Islet precursor cell (in vitro differentiated cells): Measurements from ENCODE around the gene PCDH15.

Source experiments
- DNase-seq: peaks from one replicate; pipeline ENCODE4 v3.0.0-alpha.2; 2018

Gene PCDH15

DNA sequence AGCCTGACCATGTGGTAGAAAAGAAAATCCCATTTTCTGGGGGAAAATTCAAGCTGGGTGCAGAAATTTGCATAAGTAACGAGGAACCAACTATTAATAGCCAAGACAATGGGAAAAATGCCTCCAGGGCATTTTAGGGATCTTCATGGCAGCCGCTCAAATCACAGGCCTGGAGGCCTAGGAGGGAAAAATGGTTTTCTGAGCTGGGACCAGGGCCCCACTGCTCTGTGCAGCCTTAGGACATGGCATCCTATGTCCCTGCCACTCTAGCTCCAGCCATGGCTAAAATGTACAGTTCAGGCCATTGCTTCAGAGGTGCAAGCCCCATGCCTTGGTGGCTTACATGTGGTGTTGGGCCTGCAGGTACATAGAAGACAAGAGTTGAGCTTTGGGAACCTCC is 459.0 kb downstream of the PCDH15 start:
- no peak for DNase-seq

DNA sequence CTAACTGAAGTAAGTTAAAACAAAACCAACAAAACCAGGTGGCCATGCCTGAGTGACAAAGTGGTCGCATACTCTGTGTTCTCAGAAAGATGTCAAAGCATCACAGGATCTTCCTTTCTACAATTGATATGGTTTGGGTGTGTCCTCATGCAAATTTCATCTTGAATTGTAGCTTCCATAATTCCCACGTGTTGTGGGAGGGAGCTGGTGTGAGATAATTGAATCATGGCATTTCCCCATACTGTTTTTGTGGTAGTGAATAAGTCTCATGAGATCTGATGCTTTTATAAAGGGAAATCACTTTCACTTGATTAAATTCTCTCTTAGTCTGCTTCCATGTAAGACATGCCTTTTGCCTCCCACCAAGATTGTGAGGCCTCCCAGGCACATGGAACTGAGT is 465.7 kb downstream of the PCDH15 start:
- no peak for DNase-seq

DNA sequence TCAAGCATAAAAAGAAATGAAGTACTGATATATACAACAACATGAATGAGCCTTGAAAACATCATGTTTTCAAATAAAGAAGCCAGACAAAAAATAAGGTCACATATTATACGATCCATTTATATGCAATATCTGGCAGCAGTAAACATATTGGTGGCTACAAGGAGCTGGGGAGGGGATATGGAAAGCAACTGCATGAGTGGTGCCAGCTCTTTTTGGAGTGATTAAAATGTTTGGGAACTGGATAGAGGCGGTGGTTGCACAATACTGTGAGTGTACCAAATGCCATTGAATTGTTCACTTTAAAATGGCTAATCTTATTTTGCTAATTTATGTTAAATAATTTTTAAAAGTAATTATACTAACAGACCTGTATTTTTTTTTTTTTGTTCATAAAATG is 481.7 kb downstream of the PCDH15 start:
- no peak for DNase-seq

DNA sequence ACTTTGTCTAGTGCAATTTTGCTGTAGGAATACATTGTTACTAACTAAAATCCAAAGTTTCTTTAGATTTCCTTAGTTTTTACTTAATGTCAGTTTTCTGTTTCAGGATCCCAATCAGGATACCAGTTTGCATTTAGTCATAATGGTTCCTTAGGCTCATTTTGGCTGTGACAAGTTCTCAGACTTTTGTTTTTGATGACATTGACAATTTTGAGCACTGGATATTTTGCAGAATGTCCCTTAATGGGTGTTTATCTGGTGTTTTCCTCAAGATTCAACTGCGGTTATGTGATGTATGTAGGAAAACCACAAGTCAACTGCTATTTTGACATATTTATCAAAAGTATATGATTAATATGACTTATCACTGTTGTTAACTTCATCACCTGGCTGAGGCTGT is 482.6 kb downstream of the PCDH15 start:
- DNase-seq, result no peak

DNA sequence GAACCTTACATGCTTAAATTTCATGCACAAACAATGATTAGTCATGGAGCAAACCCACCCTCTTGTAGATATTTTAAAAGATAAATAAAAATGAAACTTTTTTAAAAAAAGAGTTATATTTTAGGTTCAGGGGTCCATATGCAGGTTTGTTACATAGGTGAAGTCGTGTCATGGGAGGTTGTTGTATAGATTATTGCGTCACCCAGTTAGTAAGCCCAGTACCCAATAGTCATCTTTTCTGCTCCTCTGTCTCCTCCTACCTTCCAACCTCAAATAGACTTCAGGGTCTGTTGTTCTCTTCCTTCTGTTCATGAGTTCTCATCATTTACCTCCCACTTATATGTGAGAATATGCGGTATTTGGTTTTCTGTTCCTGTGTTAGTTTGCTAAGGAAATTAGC is 486.6 kb downstream of the PCDH15 start:
- DNase-seq, result no peak

DNA sequence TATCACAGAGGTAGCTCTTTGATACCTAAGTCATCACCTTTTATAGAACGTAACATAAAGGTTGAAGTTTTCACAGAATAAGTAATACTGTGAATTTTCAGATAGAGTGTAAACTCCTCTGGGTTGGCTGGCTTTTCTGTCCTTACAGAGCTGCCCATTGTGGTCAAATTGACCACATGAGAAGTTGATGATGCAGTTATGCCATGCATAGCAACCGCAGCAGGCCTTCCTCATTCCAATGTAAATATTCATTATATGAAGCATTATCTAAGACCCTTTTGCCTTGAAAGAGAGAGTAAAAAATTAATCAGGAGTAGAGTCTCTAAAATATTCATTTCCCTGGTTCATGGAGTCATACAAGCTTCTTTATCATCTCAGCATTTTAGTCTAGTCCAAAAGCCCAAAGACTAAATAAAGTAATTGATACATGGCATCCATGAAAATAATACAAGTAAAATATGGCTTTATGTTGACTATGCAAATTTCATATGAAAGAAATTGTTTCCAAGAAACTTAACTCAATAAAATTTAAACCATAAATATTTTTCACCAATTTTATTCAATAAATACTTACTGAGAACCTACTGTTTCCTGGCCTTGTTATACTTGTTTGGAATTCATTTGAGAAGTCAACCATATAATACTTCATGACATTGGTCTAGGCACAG is 516.4 kb downstream of the PCDH15 start:
- DNase-seq, result no peak

DNA sequence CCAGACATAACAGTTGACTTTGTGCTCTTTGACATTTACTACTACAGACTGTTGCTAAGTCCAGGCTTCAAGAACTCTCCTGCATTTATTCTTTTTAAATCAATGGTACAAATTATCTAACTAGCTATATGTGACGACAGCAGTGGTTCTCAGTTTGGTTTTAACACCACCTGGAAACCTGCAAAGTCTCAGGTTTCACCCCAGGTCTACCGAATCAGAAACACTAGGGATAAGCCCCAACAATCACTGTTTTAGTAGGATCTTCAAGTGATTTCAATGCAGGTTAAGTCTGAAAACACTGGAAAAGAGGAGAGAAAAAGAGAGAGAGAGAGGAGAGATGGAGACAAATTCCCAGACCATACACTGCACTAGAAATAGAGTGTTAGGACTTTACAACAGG is 519.0 kb downstream of the PCDH15 start:
- DNase-seq, result no peak

DNA sequence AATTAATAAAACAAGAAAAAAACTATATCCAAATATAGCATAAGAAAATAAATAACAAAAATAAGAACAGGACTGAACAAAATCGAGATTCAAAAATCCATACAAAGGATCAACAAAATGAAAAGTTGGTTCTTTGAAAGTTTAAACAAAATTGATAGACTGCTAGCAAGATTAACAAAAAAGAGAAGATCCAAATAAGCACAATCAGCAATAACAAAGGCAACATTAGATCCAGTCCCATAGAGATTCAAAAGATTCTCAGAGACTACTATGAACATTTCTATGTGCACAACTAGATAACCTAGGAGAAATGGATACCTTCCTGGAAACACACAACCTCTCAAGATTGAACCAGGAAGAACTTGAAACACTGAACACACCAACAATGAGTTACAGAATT is 534.6 kb downstream of the PCDH15 start:
- DNase-seq, result no peak

DNA sequence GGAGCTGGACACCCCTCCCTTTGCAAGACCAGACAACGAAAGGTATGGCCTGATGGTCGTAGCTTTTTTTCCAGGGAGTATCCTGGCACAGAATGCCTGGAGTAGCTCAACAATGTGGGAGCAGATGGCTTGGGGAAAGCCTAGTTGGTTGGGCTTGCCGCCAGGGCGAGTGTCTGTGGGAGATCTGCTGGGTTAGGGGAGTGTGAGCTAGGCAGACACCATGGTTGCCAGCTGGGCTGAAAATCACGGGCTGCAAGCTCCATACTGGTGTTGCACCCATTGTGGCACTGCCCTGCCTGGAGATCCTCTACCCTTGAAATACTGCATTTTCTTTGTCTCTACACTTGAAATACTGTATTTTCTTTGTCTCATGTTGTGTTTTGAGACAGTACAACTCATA is 538.3 kb downstream of the PCDH15 start:
- no peak for DNase-seq

DNA sequence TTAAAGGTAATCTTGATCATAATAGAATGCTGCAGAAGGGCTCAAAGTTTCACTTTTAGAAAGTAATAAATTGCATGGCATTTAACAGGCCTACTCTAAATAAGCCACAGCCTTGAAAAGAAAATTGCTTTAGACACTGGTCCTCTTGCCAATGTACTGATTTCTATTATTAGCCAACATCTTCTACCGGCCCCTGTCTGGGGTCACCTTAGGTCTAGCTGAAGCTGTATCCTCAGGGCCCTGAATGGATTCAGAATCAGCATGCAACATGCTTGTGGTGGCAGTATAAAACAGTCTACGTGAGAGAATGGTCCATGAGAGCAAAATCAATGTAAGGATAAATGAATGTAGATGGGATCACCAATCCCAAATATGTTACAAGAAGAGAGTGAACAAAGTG is 541.9 kb downstream of the PCDH15 start:
- no peak for DNase-seq

DNA sequence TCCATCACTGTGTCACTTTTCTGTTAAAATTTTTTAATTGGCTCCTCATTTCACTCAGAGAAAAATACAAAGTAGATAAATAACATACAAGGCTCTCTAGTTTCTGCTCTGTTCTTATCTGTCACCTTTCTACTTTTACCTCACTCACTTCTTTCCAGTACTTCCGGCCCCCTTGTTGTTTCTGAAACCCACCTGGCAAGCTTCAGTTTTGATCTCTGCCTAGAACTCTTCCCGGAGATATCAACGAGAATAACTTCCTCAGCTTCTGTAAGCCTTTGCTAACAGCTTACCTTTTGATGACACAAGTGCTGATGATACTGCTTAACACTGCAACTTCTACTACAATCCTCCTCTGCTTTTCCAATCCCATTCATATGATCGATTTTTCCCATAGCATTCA is 566.2 kb downstream of the PCDH15 start:
- DNase-seq, result no peak

DNA sequence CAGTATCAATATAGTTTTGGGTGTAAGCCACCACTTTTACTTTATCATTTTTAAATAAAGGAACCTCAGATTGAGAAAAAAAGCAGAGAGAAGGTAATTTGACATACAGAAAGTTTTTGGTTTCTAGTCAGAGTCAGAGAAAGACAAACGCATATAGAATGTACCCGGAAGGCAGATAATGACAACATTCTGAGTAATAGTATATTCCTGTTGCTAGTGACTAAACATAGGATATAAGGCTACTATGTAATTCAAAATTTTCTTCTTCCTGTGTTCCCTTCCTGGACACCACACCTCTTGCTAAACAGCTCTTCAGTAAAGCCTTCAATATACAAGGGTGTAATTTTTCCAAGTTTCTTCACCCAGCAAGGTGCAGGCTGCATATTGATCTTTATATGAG is 597.6 kb downstream of the PCDH15 start:
- DNase-seq, result no peak

DNA sequence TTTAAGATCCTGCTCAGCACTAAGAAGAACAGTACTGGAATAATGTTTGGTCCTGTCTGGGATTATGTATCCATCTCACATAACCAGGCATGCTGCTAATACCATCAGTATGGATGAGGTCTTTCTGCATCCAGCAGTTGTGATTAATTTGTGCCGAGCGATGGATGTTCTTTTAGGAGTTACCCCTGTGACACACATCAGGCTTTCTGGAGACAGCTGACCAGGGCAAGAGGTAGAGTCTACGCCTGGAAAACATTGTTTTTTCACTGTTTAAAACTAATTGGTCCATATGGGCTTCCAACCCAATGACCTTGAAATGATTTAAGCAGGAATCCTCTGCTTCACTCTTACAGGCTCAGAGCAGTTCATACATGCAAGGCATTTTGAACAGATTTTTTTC is 603.0 kb downstream of the PCDH15 start:
- DNase-seq, result no peak

DNA sequence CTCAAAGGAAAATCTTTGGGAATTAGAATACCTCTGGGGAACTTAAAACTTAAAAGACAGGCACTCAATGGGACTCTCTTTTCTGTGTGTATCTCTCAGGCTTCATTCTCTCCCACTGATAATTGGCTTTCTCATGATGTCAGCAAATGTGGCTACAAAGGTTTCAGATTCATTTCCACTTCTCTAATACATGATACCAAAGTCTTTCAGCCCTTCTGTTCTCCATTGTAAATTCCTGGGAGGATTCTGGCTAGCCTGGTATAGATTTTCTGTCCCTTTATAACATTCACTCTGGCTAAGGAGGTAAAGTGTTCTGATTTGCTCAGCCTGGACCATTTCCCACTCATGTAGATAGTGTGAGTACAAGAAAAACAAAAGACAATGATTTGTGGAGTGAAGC is 606.2 kb downstream of the PCDH15 start:
- DNase-seq, result no peak

DNA sequence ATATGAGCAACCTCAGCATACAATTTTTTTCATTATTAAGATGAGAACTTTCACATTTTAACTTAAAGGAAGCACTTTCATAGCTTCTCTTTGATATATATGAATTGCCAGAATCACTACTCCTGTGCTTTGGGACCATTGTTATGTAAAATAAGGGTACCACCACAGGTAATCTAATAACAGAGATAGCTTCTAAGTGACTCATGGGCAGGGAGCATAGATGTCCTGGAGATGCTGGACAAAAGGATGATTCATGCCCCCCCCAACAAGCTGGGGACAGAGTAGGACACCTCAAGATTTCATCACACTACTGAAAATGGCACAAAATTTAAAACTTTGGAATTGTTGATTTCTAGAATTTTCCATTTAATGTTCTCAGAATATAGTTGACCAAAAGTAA is 641.1 kb downstream of the PCDH15 start:
- DNase-seq, result no peak

DNA sequence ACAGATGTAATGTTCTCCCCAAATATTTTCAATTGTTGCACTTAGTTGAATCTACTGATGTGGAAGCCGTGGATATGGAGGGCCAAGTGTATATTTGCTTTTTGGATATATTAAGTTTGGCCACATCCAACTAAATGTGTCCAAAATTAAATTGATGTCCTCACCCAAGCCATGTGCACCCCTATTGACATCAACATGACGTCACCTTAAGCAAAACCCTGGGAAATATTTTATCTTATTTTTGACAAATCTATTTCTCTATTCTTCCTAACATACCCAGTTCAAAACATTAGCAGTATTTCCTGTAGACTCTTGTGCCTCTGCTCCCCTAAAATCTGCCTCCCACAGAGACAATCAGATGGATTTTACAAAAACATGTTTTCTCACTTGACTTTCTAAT is 652.5 kb downstream of the PCDH15 start:
- DNase-seq, result no peak

DNA sequence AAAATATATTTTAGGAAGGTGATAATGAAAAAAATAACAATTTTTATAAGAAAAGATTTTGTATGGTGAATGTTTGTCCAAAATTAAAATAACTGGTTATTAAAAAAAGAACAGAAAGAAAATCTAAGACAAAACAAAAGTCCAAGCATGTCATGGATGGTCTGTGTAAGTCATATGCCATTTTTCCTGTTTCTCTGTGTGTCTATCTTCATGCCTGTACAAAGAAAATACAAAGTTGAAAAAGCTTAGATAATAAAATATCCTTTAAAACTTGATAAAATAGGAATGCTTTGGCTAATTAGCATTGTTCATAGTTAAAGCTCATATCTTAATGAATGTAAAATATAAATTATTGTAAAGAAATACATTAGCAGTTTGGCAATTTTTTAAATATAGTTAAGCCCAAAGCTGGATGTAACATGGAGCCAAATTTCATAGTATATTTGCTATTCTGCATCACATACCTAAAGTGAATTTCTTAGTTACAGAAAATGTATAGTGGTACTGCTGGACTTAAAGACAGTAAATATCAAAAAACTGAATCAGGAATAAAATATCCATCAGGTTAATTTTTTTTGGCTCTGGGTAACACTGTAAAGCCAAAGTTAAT is 661.1 kb downstream of the PCDH15 start:
- DNase-seq, result no peak

DNA sequence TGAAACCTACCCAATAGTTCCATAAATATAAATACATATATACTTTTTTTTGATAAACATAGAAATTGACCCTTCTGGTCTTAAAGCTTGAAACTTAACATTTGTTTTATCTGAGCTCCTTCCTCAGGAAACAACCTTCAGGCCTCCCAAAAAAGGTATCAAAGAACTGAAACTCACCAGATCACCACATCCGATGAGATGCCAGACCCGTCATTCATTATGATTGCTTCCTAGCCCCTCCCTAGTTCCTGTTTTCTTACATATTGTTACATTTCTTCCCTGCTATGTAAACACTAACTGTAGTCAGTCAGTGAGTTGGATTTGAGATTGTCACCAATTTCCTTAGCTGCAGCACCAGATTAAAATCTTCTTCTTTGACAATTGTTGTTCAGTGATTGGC is 663.6 kb downstream of the PCDH15 start:
- no peak for DNase-seq

DNA sequence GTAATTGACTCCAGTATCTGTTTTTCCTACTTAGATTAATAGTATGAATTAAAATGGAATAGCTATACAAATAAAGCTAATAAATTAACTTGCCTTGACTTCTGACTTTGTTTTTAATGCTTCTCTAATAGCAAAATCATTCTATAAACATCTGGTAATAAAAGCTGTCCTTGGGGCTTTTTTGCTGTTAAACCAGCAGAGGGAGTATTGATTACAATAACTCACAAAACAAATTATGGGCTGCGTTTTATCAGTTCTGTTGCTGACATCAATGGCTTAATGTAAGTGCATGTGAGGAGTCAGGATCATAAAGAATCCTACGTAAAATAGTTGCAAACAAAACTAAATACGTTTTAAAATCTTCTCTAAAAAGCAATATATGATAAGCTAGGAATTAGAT is 667.8 kb downstream of the PCDH15 start:
- DNase-seq, result no peak

DNA sequence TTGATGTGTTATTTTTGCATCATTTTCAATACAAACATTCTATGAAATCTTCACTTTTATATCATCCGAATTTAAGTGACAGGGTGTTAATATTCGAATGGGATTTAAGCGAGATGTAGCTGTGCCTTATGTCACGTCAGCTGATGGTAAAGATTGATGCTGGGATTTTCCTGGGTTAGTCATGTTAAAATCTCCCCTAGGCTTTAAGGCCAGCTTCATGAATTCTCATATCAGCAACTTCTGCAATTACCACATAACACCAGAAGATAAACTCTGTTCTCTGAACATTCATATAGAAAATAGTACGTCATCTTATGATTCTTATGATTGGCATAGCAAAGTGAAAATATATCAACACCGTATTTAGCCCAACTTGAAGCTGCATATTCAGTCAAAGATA is 669.2 kb downstream of the PCDH15 start:
- DNase-seq, result no peak

DNA sequence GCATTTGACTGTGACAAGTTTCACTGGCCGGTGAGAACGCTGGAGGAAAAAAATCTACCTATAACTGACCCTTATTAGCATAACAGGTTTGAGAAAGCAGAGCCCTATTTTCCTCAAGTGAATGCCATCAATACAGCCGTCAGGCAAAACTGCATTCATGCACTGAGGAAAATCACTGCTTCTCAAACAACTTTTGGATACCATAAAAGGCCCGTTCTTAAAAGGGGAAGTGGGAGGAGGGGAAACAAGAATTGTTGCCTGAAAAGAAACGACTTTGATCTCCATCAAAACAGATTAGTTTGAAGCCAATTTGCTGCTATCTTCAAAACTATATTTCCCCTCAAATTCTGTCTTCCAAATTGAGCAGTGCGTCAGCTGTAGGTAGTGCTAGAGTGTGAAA is 670.6 kb downstream of the PCDH15 start:
- no peak for DNase-seq

DNA sequence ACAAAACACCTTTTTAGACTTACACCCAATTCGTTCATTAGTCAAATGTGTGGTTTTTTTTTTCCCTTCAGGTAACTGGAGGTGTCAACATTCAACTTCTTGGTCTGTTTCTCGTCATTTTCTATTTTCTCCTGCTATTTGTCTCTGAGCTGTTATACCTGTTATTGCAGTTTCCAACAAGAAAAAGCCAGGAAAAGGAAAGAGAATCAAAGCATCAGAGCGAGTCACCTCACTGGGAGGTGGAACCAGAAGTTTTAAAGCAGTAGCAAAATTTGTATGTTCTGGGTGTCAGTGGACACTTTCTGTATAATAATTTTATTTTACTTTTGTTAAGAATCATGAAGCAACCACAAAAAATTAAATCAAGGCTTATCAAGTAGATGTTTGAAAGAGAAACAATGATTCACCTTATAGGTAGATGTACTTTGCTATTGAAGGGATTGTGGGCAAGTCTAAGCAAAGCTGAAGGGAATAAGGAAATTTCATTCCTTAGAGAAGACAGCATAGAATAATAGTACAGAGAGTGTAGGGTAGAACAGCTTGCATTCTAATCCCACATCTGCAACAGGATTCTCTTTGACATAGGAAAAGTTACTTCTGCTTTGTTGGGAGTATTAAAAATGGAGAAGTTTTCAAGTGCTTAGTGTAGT is 675.8 kb downstream of the PCDH15 start:
- no peak for DNase-seq

DNA sequence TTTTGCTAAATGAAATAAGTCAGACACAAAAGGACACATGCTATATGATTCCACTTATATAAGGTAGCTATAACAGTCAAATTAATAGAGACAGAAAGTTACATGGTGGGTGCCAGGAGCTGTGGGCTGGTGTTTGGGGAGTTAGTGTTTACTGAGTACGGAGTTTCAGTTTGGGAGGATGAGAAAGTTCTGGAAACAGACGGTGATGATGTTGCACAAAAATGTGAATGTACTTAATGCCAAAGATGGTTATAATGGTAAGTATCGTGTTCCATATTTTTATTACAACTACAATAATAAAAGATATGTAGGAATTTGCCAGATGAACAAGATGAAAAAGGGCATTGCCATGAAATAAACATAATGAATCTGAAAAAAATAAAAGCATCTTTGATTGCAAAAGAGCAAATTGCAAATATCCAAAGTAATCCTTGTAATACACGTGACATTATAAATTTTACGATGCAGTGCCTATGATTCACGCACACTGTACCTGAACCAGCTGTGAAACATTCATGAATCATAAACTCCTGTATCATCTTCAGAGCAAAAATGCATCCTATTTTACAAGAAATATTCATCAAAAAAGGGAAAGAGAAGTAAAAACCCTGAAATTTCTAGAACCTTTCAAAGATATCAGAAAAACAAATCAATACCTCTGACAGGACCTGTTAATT is 676.7 kb downstream of the PCDH15 start:
- DNase-seq, result no peak

DNA sequence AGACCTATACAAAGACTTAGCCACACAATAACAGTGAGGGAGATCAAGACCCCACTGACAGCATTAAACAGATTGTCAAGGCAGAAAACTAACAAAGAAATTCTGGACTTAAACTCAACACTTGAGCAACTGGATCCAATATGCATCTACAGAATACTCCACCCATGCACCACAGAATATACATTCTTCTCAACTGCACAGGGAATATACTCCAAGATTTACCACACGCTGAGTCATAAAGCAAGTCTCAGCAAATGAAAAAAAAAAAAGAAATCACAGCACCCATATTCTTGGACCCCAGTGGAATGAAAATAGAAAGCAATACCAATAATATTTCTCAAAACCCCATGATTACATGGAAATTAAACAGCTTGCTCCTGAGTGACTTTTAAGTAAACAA is 680.2 kb downstream of the PCDH15 start:
- DNase-seq, result no peak
